PC-9 (cell line): ENCODE measurements around the gene SERPINE2. TPM values are rescaled to one million over a fixed set of nuclear protein-coding genes. Genes with fewer than 3 reads are reported as not detected.

ENCODE experiments used
- BruUV-seq: library from RNA; stranded (reverse); fragments of 400-500 nt; replicated peaks from 2 replicates; lab custom pipeline; 2021; lab: Mats Ljungman, UMichigan
- CTCF ChIA-PET: fragments of 300-600 bp; sonication (Branson Sonifier 250); formaldehyde crosslinking; loops from one replicate; lab custom pipeline; 2022; ENCODE audit warnings: antibody characterized with exemption; lab: Charles Lee
- POLR2A ChIA-PET: fragments of 300-600 bp; sonication (Branson Sonifier 250); formaldehyde crosslinking; loops from one replicate; lab custom pipeline; 2022; ENCODE audit warnings: antibody characterized with exemption; ENCODE audit not compliant: unreplicated experiment; lab: Charles Lee
- DNase-seq, 2 experiments: peaks; one replicate each; pipeline versions ENCODE4 v3.0.0 to v3.0.0-alpha.2; 2015 to 2022; ENCODE audit warnings: mixed read lengths in 1 of 2
- H2AFZ ChIP-seq: fragments of 200-600 bp; sonication (generic); 2 replicates; pipeline ENCODE4 v1.8.1; 2017; ENCODE audit warnings: antibody characterized with exemption
- H3F3A ChIP-seq: fragments of 200-600 bp; sonication (generic); 2 replicates; pipeline ENCODE4 v1.8.1; 2017; ENCODE audit warnings: antibody characterized with exemption, mild to moderate bottlenecking, low read depth; ENCODE audit not compliant: insufficient read depth
- H3K27ac ChIP-seq: fragments of 200-600 bp; sonication (generic); 2 replicates; pipeline ENCODE4 v1.6.1; 2016; ENCODE audit warnings: mixed run types
- H3K27me3 ChIP-seq: fragments of 200-600 bp; sonication (generic); 2 replicates; pipeline ENCODE4 v1.6.1; 2016; ENCODE audit warnings: low read depth, mixed run types; ENCODE audit not compliant: insufficient read depth
- H3K36me3 ChIP-seq: fragments of 200-600 bp; sonication (generic); 2 replicates; pipeline ENCODE4 v1.6.1; 2016; ENCODE audit warnings: low read depth, mixed run types
- H3K4me1 ChIP-seq: fragments of 200-600 bp; sonication (generic); replicated peaks from 2 replicates; pipeline ENCODE4 v1.6.1; 2016; ENCODE audit warnings: mixed run types; ENCODE audit not compliant: insufficient read depth
- H3K4me2 ChIP-seq: fragments of 200-600 bp; sonication (generic); 2 replicates; pipeline ENCODE4 v1.6.1; 2017; ENCODE audit warnings: mixed run types
- H3K4me3 ChIP-seq: fragments of 200-600 bp; sonication (generic); 2 replicates; pipeline ENCODE4 v1.6.1; 2016; ENCODE audit warnings: mixed run types
- H3K79me2 ChIP-seq: fragments of 200-600 bp; sonication (generic); 2 replicates; pipeline ENCODE4 v1.6.1; 2017; ENCODE audit warnings: low read depth, mixed run types
- H3K9me2 ChIP-seq: fragments of 200-600 bp; sonication (generic); 2 replicates; pipeline ENCODE4 v1.8.1; 2017; ENCODE audit warnings: mild to moderate bottlenecking; ENCODE audit not compliant: insufficient read depth
- H3K9me3 ChIP-seq: fragments of 200-600 bp; sonication (generic); 2 replicates; pipeline ENCODE4 v1.8.1; 2016; ENCODE audit warnings: low read depth; ENCODE audit not compliant: insufficient read depth
- H4K20me1 ChIP-seq: fragments of 200-600 bp; sonication (generic); 2 replicates; pipeline ENCODE4 v1.8.1; 2017; ENCODE audit not compliant: insufficient read depth
- EZH2 ChIP-seq: fragments of 200-600 bp; sonication (generic); IDR thresholded peaks from 2 replicates; pipeline ENCODE4 v1.8.0; 2017; ENCODE audit warnings: antibody characterized with exemption, low read depth
- intact Hi-C: fragments of 100-400 bp; cut with micrococcal nuclease; formaldehyde crosslinking; loops from one replicate; pipeline ENCODE4 v1.10.0; 2022; ENCODE audit not compliant: unreplicated experiment
- total RNA-seq: library from RNA; stranded (reverse); gene quantifications from 2 replicates; pipeline ENCODE4 v1.2.3, GENCODE V29; 2021
- TF ChIP-seq, protein P1 (sequence below): fragments of 200-600 bp; sonication (generic); conservative IDR thresholded peaks from 2 replicates; pipeline ENCODE4 v1.6.1; 2017; ENCODE audit warnings: mixed run types, antibody characterized with exemption, mild to moderate bottlenecking, moderate library complexity

Gene SERPINE2
- total RNA-seq, 1 experiment from 2014 or later = 110 TPM

- no peaks in the 10 kb centered on the region for H3K9me3 ChIP-seq
- no peaks in the 10 kb centered on the region for H3K9me2 ChIP-seq
- peak overlapping the region; percentile 1; the same call in 1 of the 2 replicates for H3K27ac ChIP-seq
- H2AFZ ChIP-seq = peak overlapping the region; percentile 91
- BruUV-seq = no TSS peak
- CTCF ChIA-PET = no interaction called here
- H3K4me1 ChIP-seq = peaks cover 42% of the 10 kb centered on the region
- intact Hi-C loops = loop anchor here (1.0 to 10.0 kb wide), 4 partner anchors 107 to 972 kb away; partner anchors contain the start of genes AP1S3 and CUL3
- H4K20me1 ChIP-seq = no peaks in the 10 kb centered on the region
- DNase-seq = peak; percentile 45 to 64
- peaks cover 8% of the 10 kb centered on the region; the same call in 1 of the 2 replicates for H3K36me3 ChIP-seq
- H3K4me3 ChIP-seq = peak overlapping the region; percentile 74
- no peak for TF ChIP-seq EZH2
- TF ChIP-seq, protein P1, sequence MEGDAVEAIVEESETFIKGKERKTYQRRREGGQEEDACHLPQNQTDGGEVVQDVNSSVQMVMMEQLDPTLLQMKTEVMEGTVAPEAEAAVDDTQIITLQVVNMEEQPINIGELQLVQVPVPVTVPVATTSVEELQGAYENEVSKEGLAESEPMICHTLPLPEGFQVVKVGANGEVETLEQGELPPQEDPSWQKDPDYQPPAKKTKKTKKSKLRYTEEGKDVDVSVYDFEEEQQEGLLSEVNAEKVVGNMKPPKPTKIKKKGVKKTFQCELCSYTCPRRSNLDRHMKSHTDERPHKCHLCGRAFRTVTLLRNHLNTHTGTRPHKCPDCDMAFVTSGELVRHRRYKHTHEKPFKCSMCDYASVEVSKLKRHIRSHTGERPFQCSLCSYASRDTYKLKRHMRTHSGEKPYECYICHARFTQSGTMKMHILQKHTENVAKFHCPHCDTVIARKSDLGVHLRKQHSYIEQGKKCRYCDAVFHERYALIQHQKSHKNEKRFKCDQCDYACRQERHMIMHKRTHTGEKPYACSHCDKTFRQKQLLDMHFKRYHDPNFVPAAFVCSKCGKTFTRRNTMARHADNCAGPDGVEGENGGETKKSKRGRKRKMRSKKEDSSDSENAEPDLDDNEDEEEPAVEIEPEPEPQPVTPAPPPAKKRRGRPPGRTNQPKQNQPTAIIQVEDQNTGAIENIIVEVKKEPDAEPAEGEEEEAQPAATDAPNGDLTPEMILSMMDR = no peak
- H3K27me3 ChIP-seq = no peaks in the 10 kb centered on the region
- peaks cover 46% of the 10 kb centered on the region for H3K79me2 ChIP-seq
- POLR2A ChIA-PET = interaction anchor here (0.6 to 0.9 kb wide), 4 partner anchors 98 to 538 kb away, joined by 3 to 20 read pairs (median 12); no protein-coding TSS in a partner anchor
- H3F3A ChIP-seq = peaks cover 41% of the 10 kb centered on the region
- H3K4me2 ChIP-seq = peak overlapping the region; percentile 77
Measured at GRCh38 chr2:223944166-223944702, 94.9 kb downstream of the SERPINE2 start.

DNA sequence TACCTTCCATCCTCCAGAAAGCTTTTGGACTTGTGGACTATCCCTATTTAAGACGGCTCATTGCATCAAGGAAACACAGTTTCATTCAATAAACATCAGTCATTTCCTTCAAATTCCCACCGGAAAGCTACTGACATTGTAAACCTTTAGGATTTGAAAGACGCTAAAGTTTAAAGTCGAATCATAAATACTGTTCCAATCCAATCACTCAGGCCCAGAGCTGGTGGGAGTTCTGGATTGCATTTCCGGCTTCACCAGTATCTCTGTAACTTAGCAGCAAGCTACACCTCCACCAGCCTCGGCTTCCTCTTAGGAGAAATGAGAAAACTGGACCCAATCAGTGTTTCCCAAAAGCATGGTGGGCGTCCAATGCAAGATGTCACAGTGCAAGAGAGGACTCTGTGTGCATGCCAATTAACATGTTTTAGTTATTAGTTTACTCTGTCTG, 95.5 kb downstream of the SERPINE2 start:
- peak; percentile 41 to 55 for DNase-seq
- Histone ChIP-seq H3K4me2 (peak overlapping the region; percentile 77), H3K27me3 (no peaks in the 10 kb centered on the region), H3F3A (peaks cover 41% of the 10 kb centered on the region), H4K20me1 (no peaks in the 10 kb centered on the region), H3K9me2 (no peaks in the 10 kb centered on the region), H3K4me3 (peak overlapping the region; percentile 74), H3K9me3 (no peaks in the 10 kb centered on the region), H2AFZ (peak overlapping the region; percentile 91; the same call in 1 of the 2 replicates), H3K4me1 (peaks cover 42% of the 10 kb centered on the region), H3K36me3 (peaks cover 8% of the 10 kb centered on the region; the same call in 1 of the 2 replicates), H3K79me2 (peaks cover 53% of the 10 kb centered on the region), H3K27ac (peak overlapping the region; percentile 1; the same call in 1 of the 2 replicates)
- intact Hi-C loops = loop anchor here (1.0 to 10.0 kb wide), 6 partner anchors 83 to 971 kb away; partner anchors contain the start of genes AP1S3 and CUL3
- BruUV-seq = TSS peak; percentile 53
- ChIA-PET POLR2A (interaction anchor here (0.5 to 0.9 kb wide), 5 partner anchors 97 to 1371 kb away, joined by 3 to 14 read pairs (median 3); no protein-coding TSS in a partner anchor), CTCF (interaction anchor here (0.6 to 1.0 kb wide), 2 partner anchors 145 to 1101 kb away, joined by 3 read pairs; no protein-coding TSS in a partner anchor)
- TF ChIP-seq, protein P1 = no peak
- TF ChIP-seq EZH2 = no peak

GRCh38 chr2:223943135-223943534, 96.0 kb downstream of the SERPINE2 start:
- Histone ChIP-seq H3K27ac (peak overlapping the region; percentile 1; the same call in 1 of the 2 replicates), H3K9me3 (no peaks in the 10 kb centered on the region), H2AFZ (no peak overlapping the region), H3K4me2 (peak overlapping the region; percentile 77), H3K27me3 (no peaks in the 10 kb centered on the region), H4K20me1 (no peaks in the 10 kb centered on the region), H3F3A (peaks cover 41% of the 10 kb centered on the region), H3K36me3 (peaks cover 8% of the 10 kb centered on the region; the same call in 1 of the 2 replicates), H3K4me1 (peaks cover 42% of the 10 kb centered on the region), H3K9me2 (no peaks in the 10 kb centered on the region), H3K4me3 (peak overlapping the region; percentile 74; the same call in 1 of the 2 replicates), H3K79me2 (peaks cover 57% of the 10 kb centered on the region)
- BruUV-seq = no TSS peak
- peak in 1 of 2 experiments; percentile 15 for DNase-seq
- no peak for TF ChIP-seq EZH2
- TF ChIP-seq, protein P1 = no peak
- CTCF ChIA-PET = interaction anchor here (0.6 to 1.0 kb wide), 3 partner anchors 145 to 1101 kb away, joined by 3 read pairs; no protein-coding TSS in a partner anchor
- intact Hi-C loops = loop anchor here (2.0 to 10.0 kb wide), 5 partner anchors 82 to 971 kb away; partner anchors contain the start of gene CUL3
- POLR2A ChIA-PET = interaction anchor here (0.5 to 0.9 kb wide), 4 partner anchors 97 to 1371 kb away, joined by 3 to 10 read pairs (median 3); no protein-coding TSS in a partner anchor
